Activated CD4-positive, CD25-positive, alpha-beta regulatory T cell treated with anti-CD3 and anti-CD28 coated beads, Interleukin-2, amount 50 U/mL, for 16 hours (primary cell): ENCODE measurements around the gene CFAP70.
A peak's percentile ranks its signal among the peaks of the same experiment; 100 is the strongest.
"Not testable (repeated sequence)": the region's sequence is repeated elsewhere in the genome, so short reads cannot be mapped to it uniquely, and the experiment has no call there.

Source experiments
- DNase-seq: peaks from one replicate; pipeline ENCODE4 v3.0.0-alpha.2; 2020; ENCODE audit warnings: low read depth, low spot score

Gene CFAP70

DNA sequence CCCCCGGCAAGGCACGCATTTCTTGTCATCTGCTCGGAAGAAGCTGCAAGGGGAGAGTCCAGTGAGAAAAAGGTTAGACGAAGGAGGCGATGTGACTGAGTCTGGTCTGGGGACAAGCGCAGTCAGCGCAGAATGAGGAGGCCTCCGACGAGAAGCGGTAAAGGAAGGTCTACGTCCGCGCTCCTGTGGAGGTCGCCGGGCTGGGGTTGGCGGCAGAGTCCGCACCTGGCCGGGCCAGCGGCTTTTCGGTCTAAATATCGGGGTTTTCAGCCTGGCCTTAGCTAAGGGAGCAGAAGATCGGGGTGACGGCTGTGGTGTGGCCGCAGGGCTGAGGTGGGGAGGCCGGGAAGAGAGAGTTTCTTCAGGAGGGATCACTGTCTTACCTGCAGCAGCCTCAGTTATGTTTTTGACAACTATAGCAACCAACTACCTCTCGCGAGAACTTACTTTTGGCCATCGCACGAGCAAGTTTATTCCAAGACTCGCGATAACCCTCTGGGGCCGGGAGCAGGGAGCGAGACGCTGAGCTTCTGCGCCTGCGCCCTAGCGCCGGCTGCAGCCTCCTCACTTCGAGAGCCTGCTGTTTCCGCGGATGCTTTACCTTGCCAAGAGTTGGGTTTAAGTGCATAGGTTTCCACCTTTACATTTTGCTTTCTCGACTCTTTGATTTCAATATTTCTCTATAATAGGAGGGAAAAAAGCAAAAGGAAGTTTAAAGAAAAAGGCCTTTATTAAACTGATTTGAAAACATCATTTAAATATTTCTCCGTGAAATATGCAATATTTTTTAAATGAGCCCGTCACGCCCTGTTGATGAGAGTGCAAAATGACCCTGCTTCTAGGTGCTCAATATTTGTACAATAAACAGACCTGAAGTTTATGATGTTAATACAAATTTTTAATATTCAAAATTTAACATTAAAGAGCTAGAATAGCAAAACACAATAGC, at the start of gene CFAP70:
CFAP70 (minus strand) TSS at position 534 of the 949 bp plus-strand sequence. CDS start 4,068 bp downstream, outside the sequence.
- peak; percentile 80 for DNase-seq

DNA sequence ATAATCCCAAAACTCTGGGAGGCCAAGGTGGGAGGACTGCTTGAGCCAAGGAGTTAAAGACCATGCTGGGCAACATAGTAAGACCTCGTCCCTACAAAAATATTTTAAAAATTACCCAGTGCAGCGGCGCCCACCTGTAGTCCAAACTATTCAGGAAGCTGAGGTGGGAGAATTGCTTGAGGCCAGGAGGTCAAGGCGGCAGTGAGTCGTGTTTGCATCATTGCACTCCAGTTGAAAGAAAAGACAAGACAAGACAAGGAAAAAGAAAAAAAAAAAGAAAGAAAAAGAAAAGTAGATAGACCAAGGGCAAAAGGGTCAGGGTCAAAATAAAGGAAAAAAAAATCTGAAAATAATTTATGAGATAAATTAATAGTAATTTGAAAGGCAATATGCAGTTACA, 49.4 kb upstream of the CFAP70 start:
- DNase-seq: no peak

DNA sequence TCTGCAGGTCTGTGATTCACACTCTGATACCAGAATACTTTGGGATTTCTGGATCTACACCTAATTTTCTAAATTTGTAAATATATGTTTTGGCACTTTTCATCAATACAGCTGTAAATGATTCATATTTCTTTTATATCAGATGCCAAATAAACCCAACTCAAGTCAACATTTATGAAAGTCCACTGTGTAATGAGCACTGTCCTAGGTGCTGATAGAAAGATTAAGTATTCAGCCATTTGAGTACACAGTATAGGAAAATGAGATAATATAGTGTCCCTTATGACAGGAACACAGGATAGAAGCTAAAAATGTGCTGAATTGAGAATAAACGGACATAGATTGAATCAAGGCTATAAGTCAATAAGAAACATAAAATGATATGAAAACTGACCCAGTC, 48.8 kb upstream of the CFAP70 start:
- no peak for DNase-seq

DNA sequence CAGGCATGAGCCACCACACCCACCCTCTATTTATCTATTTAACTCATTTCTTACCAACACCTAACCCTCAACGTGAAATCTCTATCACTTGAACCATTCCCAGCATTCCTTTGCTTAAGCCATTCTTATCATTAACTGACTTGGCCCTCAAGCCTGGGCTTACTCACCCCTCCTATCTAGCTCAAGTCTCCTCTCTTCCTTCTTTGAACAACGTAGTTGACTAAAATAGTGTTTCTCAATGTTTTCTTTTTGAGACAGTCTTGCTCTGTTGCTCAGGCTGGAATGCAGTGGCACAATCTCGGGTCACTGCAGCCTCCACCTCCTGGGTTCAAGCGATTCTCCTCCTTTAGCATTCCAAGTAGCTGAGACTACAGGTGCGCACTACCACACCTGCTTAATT, 48.2 kb upstream of the CFAP70 start:
- no peak for DNase-seq

DNA sequence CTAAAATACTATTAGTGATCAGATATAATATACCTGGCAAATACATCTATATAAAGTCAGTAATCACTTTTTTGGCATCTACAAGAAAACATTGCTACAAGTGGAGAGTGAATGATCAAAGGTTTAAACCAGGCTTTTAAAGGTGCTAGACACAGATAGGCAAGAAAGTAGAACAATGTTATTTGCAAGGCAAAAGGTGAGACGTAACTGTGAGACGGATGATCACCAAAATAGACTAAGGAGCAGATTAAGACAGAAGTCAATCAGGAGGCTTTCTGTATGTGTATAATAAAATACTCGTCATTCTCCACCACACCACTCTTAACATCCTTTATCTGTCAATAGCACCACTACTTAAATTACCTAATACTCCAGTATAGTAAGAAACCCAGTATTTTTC, 46.9 kb upstream of the CFAP70 start:
- DNase-seq: no peak

DNA sequence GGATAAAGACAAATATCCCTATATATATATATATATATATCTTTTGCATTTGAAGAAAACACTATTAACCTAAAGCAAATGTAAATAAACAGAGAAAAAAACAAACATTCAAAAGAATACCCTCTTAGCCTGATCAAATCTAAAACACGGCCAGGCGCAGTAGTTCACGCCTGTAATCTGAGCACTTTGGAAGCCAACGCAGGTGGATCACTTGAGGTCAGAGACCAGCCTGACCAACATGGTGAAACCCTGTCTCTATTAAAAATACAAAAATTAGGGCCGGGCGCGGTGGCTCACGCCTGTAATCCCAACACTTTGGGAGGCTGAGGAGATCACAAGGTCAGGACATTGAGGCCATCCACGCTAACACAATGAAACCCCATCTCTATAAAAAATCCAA, 46.0 kb upstream of the CFAP70 start:
- DNase-seq: no peak

DNA sequence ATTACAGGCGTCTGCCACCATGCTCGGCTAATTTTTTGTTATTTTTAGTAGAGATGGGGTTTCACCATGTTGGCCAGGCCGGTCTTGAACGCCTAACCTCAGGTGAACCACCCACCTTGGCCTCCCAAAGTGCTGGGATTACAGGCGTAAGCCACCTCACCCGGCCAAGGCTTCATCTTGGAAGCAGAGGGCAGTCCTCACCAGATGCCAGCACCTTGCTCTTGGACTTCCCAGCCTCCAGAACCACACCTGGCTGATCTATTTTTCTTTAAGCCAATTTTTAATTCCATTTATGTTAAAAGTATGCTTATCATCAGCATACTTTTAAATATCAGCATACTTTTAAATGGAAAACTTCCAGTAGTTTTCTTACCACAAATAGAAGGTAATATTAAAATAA, 43.0 kb upstream of the CFAP70 start:
- no peak for DNase-seq

DNA sequence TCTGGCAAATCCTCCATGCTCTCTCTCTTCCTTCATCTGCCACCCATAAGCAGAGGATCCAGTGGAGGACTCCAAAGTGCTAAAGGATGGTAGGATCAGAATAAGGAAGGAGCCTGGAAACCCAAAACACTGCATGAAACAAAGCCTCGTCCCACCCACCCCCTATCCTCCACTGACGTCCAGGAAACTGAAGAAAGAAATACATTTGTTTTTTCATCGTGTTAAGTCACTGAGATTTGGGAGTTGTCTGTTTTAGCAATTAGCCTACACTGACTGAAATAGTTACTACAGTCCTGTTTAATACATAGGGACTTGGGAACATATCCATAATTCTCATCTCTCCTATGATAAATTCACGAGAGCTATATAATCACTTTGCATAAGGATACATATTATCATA, 40.4 kb upstream of the CFAP70 start:
- no peak for DNase-seq

DNA sequence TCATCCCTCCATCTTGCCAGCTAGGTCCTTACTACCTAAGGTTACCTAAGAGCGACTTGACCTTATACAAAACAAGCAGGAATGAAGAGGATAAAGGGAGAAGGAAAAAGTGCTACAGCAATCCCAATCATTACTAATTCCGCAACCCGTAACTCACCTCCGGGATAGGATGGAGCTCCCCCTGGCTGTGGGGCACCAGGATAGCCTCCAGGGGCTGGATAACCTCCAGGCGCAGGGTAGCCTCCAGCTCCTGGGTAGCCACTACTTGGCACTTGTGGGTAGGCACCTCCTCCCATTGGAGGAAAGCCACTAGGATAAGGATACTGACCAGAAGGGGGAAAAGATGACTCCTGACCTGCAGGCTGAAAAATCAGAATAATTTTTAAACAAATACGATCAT, 39.4 kb upstream of the CFAP70 start:
- no peak for DNase-seq

DNA sequence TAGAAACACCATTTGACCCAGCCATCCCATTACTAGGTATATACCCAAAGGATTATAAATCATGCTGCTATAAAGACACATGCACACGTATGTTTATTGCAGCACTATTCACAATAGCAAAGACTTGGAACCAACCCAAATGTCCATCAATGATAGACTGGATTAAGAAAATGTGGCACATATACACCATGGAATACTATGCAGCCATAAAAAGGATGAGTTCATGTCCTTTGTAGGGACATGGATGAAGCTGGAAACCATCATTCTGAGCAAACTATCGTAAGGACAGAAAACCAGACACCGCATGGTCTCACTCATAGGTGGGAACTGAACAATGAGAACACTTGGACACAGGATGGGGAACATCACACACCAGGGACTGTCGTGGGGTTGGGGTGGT, 35.7 kb upstream of the CFAP70 start:
- DNase-seq: not testable (repeated sequence)

DNA sequence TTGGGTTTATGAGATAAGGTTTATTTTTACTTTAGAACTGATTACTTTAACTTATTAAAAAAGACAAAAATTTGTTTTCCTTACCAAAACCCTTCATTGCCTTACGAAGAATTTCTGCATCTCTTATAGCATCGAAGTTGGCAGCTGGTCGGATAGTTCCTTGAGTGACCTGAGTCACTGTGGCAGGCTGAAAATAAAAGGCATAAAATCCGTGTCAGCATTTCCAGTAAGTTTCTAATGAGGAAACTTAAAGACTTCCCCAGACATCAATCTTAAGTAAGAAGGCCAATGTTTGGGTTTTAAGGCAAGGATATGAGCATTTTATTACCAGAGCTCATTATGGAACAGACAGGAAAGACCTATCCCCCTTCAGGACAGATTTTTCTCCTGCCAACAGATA, 29.6 kb upstream of the CFAP70 start:
- DNase-seq: no peak

DNA sequence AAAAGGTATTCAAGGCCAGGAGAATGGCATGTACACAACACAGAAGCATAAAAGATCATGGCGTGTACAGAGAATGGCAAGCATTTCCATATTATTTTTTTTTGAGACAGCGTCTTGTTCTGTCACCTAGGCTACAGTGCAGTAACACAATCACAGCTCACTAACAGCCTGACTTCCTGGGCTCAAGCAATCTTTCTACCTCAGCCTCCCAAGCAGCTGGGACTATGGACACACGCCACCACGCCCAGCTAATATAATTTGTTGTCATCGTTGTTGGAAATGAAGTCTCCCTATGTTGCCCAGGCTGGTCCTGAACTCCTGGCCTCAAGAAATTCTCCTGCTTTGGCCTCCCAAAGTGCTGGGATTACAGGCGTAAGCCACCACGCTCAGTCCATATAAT, 27.9 kb upstream of the CFAP70 start:
- no peak for DNase-seq

DNA sequence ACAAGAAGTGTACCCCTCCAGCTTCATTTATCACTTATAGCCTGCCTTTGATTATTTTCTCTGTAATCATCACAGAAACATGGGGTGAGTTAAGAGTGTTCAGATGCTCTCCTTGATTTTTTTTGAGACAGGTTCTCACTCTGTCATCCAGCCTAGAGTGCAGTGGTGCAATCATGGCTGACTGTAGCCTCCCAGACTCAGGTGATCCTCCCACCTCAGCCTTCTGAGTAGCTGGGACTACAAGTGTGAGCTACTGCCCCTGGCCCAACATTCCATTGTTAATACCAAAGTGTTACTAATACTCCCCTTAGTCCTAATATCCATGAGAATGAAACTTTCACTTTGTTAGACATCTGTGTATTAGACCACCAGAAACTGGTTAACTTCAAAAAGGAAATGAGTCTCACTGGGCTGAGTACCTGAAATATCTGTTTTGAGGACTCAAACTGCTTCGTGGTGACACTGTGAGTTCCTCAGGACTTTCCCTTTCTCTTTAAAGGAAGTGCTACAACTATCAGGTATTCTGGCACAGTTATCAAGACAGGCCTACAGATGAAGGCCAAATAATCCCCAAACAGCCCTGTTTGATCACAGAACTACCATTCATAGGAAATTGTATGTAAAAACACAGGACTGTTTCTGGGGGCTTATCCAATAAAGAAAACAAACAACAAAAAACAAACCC, 20.5 kb upstream of the CFAP70 start:
- DNase-seq: no peak

DNA sequence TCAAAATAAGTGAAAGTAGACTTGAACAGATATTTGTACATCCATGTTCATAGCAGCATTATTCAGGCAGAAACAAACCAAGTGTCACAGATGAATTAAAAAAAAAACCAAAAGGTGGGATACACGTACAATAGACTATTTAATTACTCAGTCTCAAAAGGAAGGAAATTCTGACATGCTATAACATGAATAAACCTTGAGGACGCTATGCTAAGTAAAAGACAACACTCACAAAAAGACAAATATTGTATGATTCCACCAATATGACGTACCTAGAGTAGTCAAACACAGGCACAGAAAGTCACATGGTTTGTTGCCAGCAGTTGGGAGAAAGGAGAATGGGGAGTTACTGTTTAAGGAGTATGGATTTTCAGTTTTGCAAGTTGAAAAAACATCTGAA, 18.0 kb upstream of the CFAP70 start:
- no peak for DNase-seq

DNA sequence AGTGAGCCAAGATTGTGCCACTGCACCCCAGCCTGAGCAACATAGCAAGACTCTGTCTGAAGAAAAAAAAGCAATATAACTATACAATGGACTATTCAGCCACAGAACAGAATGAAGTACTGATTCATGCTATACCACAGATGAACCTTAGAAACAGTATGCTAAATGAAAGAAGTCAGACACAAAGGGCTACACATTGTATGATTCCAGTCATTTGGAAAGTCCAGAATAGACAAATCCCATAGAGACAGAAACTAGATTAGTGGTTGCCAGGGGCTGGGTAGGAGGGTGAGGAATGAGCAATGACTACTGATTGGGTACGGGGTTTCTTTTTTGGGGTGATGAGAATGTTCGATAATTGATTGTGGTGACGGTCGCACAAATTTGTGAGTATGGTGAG, 9.6 kb upstream of the CFAP70 start:
- no peak for DNase-seq

DNA sequence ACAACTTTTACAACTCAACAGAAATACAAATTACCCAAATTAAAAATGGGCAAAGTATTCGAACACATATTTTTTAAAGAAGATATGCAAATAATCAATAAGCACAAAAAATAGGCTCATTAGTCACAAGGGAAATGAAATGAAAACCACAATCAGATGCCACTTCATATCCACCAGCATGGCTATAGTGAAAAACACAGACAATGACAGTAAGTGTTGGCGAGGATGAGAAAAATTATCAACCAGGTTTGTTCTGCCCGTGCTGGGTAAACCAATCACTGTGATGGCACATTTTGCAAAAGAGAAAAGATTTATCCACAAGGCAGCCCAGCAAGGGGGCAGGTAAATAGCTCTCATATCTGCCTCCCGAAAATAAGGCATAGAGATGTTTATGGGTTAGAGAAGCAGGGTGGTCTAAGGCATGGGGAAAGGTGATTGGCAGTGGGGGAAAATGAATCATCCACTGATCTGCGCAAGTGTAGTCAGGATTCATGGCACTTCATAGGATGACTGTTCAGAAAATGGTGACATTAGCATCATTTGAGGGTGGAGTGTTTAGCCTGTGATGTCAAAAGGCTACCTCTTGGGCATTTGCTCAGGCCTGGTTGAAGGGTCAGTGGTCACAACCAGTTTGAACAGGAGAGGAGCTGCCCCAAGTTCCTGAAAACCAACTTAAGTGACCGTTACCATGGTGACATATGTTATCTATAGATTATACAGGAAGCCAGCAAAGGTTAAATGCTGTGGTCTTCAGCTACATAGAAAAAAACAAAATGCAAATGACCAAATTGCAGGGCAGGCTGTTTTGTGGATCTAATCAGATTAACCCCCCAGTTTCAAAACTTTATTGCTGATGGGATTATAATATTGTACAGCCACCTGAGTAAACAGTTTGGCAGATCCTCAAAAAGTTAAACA, 8.0 kb upstream of the CFAP70 start:
- no peak for DNase-seq

DNA sequence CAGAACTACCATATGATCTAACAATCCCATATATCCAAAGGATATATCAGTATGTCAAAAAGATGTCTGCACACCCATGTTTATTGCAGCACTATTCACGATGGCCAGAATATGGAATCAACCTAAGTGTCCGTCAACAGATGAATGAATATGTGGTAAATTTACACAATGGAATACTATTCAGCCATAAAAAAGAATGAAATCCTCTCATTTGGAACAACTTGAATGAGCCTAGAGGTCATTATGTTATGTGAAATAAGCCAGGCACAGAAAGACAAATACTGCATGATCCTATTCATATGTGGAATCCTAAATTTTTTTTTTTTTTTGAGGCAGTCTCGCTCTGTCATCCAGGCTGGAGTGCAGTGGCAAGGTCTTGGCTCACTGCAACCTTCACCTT, 6.3 kb upstream of the CFAP70 start:
- no peak for DNase-seq

DNA sequence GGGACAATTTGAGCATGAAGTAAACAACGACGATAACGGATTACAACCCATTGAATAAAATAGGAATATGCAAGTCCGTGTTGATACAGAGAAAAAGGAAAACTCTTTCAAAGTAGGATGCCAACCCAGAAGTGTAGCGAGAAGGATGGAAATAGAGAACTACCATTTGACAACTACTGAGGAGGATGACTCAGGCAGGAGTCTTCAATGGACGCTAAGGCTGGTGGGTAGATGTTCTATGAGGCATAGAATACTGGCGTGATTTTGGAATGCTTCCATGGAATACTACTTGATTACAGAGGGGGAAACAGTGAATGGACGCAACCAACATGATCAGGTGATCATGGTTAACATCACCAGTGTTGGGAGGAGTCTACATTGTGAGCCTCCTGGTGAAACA, 828 bp upstream of the CFAP70 start:
- no peak for DNase-seq

DNA sequence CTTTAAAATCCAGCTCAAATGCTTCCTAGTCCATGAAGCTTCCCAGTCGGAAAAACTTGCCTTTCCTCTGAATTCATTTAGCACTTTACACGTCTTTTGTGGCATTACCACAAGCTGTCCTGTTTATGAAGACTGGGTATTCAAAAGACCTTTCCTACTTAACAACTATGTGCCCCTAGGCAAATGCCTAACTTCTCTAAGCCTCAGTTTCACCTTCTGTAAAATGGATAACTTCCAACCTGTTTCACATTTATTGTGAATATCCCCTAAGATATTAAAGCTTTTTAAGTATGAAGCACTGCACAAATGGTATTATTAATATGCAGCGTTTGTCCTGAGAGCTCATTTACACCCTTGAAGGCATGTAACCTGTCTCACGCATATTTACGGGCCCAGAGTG, 843 bp downstream of the CFAP70 start:
- no peak for DNase-seq

DNA sequence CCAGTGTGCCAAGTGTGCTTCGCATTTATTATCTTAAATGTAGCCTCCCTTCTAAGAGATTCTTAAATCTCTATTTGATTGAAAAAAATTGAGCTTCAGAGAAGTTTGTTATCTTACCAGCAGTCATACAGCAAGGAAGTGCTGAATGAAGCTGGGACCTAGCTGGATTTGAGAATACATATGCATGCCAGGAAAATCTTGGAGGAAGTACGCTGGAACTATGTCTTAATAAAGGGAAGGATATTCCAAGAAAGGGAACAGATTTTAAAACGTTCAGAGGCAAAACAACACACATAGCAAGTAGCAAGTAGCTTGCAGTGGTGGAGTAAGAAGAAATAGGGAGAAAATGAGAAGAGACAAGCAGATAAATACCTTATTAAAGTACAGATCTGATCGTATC, 1.5 kb downstream of the CFAP70 start:
- no peak for DNase-seq

DNA sequence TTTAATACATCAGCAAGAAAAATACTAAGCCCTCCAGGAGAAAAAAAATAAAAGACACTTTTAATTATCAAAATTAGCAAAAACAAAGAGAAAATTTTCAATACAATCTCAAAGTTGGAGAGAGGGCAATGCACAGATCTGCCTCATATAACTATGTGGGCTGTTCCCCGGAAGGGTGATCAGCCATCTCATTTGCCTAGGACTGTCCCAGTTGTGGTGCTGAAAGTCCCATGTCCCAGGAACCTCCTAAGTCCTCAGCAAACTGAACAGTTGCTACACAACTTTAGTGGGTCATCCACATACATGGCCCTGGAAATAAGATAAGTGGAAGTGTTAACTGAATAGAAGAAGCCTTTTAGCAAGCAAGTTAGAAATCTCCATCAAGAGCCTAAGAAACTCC, 14.4 kb downstream of the CFAP70 start:
- DNase-seq: no peak

DNA sequence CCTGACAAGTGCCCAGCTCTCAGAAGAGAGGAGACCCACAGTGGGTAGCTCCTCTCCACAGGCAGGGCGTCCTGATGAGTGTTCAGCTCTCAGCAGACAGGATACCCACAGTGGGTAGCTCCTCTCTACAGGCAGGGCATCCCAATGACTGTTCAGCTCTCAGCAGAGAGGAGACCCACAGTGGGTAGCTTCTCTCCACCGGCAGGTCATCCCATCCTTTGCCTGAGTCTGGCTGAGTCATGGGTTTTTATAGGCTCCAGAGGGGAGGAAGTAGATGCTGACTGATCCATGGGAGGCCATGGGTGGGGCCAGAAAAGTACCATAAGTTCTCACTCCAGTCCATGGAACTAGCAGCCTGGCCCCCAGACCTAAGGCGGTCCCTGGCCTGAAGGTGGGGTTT, 18.5 kb downstream of the CFAP70 start:
- DNase-seq: no peak
